GM12801 (cell line): ENCODE data around the gene CMYA5.

ENCODE experiments used
- TF ChIP-seq, protein P1 (sequence below): IDR thresholded peaks from one replicate; pipeline ENCODE4 v1.5.1; 2011; ENCODE audit warnings: control low read depth; ENCODE audit not compliant: insufficient read length; ENCODE audit errors: extremely low read depth

CMYA5 gene

DNA sequence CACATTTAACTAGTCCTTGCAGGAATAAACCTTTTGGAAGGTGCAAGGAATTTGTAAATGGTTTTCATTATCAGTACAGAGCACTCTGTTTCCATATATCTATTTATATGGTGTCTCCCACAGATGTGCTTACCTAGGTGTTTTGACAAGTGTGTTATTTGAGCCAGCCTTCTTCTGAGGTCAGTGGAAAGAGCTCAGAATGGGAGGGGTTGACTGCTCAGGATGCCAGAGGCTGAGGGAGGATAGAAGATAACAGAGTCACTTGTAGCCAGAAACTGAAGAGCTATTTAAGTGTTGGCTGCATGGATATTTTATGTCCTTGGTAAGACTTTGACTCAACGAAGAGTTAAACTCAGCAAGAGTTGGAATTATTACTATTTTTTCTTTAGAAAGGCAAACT is 5.0 kb downstream of the CMYA5 start:
- TF ChIP-seq, protein P1, sequence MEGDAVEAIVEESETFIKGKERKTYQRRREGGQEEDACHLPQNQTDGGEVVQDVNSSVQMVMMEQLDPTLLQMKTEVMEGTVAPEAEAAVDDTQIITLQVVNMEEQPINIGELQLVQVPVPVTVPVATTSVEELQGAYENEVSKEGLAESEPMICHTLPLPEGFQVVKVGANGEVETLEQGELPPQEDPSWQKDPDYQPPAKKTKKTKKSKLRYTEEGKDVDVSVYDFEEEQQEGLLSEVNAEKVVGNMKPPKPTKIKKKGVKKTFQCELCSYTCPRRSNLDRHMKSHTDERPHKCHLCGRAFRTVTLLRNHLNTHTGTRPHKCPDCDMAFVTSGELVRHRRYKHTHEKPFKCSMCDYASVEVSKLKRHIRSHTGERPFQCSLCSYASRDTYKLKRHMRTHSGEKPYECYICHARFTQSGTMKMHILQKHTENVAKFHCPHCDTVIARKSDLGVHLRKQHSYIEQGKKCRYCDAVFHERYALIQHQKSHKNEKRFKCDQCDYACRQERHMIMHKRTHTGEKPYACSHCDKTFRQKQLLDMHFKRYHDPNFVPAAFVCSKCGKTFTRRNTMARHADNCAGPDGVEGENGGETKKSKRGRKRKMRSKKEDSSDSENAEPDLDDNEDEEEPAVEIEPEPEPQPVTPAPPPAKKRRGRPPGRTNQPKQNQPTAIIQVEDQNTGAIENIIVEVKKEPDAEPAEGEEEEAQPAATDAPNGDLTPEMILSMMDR: no peak

DNA sequence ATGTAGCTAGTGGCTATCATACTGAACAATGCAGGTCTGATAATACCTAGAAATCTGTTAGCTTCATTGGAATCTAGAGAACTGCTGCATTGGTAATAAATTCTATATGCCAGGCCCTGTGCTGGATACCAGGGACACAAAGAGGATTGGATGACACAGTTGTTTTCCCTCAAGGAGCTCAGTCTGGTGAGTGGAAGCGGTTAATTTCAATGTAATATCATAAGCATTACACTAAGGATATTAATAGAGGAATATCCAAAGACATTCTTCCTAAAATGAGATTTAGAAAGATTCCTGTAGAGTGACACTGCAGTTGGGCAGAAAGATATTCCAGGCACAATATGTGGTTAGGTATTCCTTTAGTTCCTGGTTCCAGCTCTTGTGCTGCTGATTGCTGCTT is 5.9 kb downstream of the CMYA5 start:
- TF ChIP-seq, protein P1: no peak

DNA sequence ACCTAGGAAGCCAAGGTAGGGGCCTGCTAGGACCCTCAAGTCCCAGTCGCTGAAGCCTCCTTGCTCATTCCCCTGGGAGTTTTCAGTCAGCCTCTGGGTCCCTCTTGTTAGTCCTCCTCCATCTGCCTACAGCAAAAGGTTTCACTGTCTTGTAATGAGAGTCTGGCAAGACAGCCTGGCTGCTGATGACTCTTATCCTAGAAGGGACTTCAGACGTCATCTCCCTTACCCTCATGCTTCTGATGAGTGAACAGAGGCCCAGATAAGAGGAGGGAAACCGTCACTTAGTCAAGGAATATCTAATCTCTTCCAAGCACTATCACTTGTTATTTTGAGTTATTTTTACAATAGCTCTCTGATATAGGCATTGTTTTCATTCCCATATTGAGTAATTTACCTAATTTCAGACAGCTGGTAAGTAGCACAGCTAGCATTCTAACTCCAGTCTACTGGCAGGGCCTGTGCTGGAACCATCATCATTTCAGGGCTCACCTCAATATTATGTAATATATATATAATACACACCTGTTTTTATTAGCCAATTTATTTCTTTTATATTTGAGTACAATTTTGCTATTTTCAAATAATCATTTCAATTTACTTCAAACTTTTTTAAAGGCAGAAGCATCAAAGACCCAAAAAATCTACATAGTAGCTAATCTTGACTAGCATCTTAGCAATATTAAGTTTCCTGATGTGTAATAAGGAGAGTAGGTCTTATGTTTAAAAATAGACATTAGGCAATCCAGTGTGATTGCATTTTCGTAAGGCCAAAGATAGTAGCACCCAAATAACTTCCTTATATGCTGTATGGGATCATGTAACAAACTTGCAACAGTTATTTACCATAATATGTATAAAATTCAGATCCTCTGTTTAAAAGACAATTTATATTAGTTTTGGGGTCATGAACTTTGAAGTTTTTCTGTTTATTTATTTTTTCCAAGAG is 7.9 kb downstream of the CMYA5 start:
- TF ChIP-seq, protein P1: no peak

DNA sequence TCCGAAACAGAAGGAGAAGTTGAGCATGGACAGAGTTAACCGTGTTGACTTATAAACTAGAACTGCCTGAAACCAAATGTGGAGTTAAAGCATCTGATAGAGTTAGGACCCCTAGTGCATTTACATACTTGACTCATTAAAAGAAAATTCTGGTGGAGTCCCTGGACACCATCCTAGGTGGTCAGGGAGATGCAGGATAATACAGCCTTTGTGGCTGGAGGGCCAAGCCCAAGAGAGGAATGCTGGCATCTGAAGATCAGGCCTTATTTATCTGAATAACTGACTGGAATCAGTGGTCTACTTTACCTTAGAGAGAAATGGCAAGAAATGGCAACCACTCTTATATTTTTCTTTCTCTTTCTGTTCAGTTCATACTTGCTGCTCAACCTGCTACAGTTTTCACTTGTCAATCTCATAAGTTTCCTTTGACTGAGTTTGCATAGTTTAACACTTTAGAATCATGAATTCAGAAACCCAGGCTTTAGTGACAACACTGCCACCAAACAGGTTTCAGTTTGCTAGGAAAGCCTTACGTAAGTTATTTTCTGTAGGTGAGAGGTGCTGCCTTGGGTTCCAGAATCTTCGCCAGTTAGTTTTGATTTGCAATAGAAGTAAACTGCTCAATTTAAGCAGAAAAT is 10.2 kb downstream of the CMYA5 start:
- TF ChIP-seq, protein P1: no peak

DNA sequence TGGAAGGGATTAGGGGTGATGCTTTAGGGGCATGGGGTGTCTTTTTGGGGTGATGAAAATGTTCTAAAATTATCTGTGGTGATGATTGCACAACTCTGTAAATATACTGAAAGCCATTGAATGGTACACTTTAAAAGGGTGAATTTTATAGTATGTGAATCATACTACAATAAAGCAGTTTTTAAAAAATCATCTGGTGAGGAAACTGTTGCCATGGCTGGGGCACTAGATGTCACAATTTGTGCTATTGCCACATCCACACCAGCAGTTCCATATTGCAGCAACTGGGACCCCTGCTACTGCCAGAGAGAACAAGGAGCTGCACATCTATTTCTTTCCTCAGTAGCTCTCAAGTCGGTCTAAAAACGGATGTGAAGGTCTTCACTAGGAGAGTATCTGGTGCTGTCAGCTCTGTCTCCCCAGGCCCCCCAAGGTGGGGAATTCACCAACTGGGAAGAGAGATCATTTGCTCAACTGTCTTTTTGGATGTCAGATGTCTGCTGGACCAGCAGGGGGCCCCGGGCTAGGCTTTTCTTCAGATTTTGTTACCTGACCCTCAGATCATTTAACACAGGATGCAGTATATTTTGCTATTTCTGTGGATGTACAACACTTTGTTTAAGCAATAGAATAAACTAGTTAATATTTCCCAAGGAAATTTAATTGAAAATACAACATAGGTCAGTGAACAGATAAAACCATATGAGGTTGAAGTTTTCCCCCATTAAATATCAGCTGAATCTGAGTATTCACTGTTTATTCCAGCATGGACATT is 13.2 kb downstream of the CMYA5 start:
- TF ChIP-seq, protein P1: no peak

DNA sequence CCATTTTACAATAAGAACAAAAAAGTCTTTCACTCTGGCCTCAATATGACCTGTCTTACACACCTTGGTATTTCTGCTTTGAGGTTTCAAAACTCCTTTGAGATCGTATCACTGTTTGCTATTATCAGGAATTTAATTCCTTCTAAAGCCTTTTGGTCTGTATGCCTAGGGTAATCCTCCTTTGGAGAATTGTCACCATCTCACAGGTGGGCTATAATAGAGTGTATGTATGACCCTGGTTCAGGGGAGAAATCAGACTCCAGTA is 13.7 kb downstream of the CMYA5 start:
- TF ChIP-seq, protein P1: no peak

DNA sequence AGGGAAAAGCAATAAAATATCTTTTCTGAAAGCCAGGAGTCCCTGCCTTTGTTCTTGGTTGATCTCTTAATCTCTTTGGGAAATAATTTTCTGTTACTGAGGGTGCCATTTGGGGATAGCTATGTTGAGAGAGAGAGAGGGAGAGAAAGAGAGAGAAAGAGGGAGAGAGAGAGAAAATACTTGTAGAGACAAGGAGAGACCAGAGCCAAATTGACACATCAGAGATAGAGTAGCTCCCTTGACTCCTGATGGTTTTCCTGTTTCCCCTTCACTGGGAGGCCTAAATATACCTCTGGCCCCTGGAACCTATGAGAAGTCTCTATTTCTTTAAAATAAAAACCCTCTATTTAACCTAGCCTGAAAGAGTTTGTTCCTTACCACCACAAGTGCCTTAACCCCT is 14.9 kb downstream of the CMYA5 start:
- TF ChIP-seq, protein P1: no peak
